H9 (cell line): ENCODE data around the gene KCNS3. TPM values are rescaled to one million over a fixed set of nuclear protein-coding genes. Genes with fewer than 3 reads are reported as not detected.

ENCODE experiments used
- DNase-seq: peaks from one replicate; pipeline ENCODE4 v3.0.0-alpha.2; 2017
- H2AFZ ChIP-seq: one replicate; pipeline ENCODE4 v1.6.1; 2013; ENCODE audit warnings: mild to moderate bottlenecking, low read length, control low read depth, moderate library complexity
- H2AK5ac ChIP-seq: 2 replicates; pipeline ENCODE4 v1.6.1; 2013; ENCODE audit warnings: low read length, control low read depth, mixed read lengths; ENCODE audit not compliant: insufficient read length
- H2BK120ac ChIP-seq: one replicate; pipeline ENCODE4 v1.6.1; 2013; ENCODE audit warnings: low read depth, mild to moderate bottlenecking, low read length, control low read depth, inconsistent platforms; ENCODE audit not compliant: poor library complexity, severe bottlenecking
- H2BK12ac ChIP-seq: 2 replicates; pipeline ENCODE4 v1.6.1; 2013; ENCODE audit warnings: low read length, control low read depth, mixed read lengths, low read depth; ENCODE audit not compliant: insufficient read length
- H2BK15ac ChIP-seq: 2 replicates; pipeline ENCODE4 v1.6.1; 2013; ENCODE audit warnings: low read depth, low read length, control low read depth
- H2BK20ac ChIP-seq: one replicate; pipeline ENCODE4 v1.6.1; 2013; ENCODE audit warnings: low read depth, mild to moderate bottlenecking, low read length, control low read depth, inconsistent platforms; ENCODE audit not compliant: poor library complexity, severe bottlenecking
- H2BK5ac ChIP-seq: 2 replicates; pipeline ENCODE4 v1.6.1; 2013; ENCODE audit warnings: low read length, control low read depth, mixed read lengths; ENCODE audit not compliant: insufficient read length
- H3K14ac ChIP-seq: 2 replicates; pipeline ENCODE4 v1.6.1; 2013; ENCODE audit warnings: low read length, control low read depth; ENCODE audit not compliant: insufficient read depth
- H3K18ac ChIP-seq: 2 replicates; pipeline ENCODE4 v1.6.1; 2013; ENCODE audit warnings: low read depth, mild to moderate bottlenecking, mixed read lengths, low read length, control low read depth; ENCODE audit not compliant: insufficient read length
- H3K23ac ChIP-seq: 2 replicates; pipeline ENCODE4 v1.6.1; 2013; ENCODE audit warnings: low read length, control low read depth, mixed read lengths, low read depth; ENCODE audit not compliant: insufficient read length
- H3K23me2 ChIP-seq: 2 replicates; pipeline ENCODE4 v1.6.1; 2013; ENCODE audit warnings: low read depth, mild to moderate bottlenecking, mixed read lengths, low read length, control low read depth; ENCODE audit not compliant: insufficient read length, poor library complexity, severe bottlenecking
- H3K27ac ChIP-seq: 2 replicates; pipeline ENCODE4 v1.5.1; 2013; ENCODE audit warnings: low read length, control low read depth, mixed read lengths, low read depth; ENCODE audit not compliant: insufficient read length
- H3K27me3 ChIP-seq: 2 replicates; pipeline ENCODE4 v1.6.1; 2013; ENCODE audit warnings: low read length, control low read depth, inconsistent platforms; ENCODE audit not compliant: insufficient read depth
- H3K4ac ChIP-seq: 2 replicates; pipeline ENCODE4 v1.6.1; 2013; ENCODE audit warnings: low read depth, mild to moderate bottlenecking, control low read depth, inconsistent platforms, low read length, moderate library complexity
- H3K4me1 ChIP-seq: 2 replicates; pipeline ENCODE4 v1.6.1; 2013; ENCODE audit warnings: low read length, control low read depth, inconsistent platforms; ENCODE audit not compliant: insufficient read depth
- H3K4me2 ChIP-seq: 2 replicates; pipeline ENCODE4 v1.6.1; 2013; ENCODE audit warnings: low read length, control low read depth, mixed read lengths; ENCODE audit not compliant: insufficient read length, insufficient read depth
- H3K56ac ChIP-seq: 2 replicates; pipeline ENCODE4 v1.6.1; 2013; ENCODE audit warnings: low read depth, mild to moderate bottlenecking, mixed read lengths, low read length, control low read depth; ENCODE audit not compliant: insufficient read length
- H3K79me1 ChIP-seq: 2 replicates; pipeline ENCODE4 v1.6.1; 2013; ENCODE audit warnings: low read depth, mild to moderate bottlenecking, moderate library complexity, low read length, control low read depth, inconsistent platforms; ENCODE audit not compliant: insufficient read depth, poor library complexity, severe bottlenecking
- H3K79me2 ChIP-seq: 2 replicates; pipeline ENCODE4 v1.6.1; 2013; ENCODE audit warnings: low read length, control low read depth, inconsistent platforms; ENCODE audit not compliant: insufficient read depth
- H3K9ac ChIP-seq: 2 replicates; pipeline ENCODE4 v1.6.1; 2013; ENCODE audit warnings: low read length, control low read depth, mixed read lengths; ENCODE audit not compliant: insufficient read length; ENCODE audit errors: extremely low read depth
- H3K9me3 ChIP-seq: one replicate; pipeline ENCODE4 v1.6.1; 2013; ENCODE audit warnings: low read depth, low read length, inconsistent platforms; ENCODE audit not compliant: control insufficient read depth
- H3T11ph ChIP-seq: one replicate; pipeline ENCODE4 v1.6.1; 2013; ENCODE audit warnings: mild to moderate bottlenecking, low read length, control low read depth, inconsistent platforms
- H4K20me1 ChIP-seq: one replicate; pipeline ENCODE4 v1.6.1; 2013; ENCODE audit not compliant: control insufficient read depth, insufficient read length, insufficient read depth
- H4K5ac ChIP-seq: 2 replicates; pipeline ENCODE4 v1.6.1; 2013; ENCODE audit warnings: low read depth, mild to moderate bottlenecking, mixed read lengths, low read length, control low read depth; ENCODE audit not compliant: insufficient read length
- H4K8ac ChIP-seq: replicated peaks from 2 replicates; pipeline ENCODE4 v1.6.1; 2013; ENCODE audit warnings: low read length, control low read depth, mixed read lengths, low read depth; ENCODE audit not compliant: insufficient read length
- H4K91ac ChIP-seq: 2 replicates; pipeline ENCODE4 v1.6.1; 2013; ENCODE audit warnings: low read depth, mild to moderate bottlenecking, moderate library complexity, mixed read lengths, low read length, control low read depth; ENCODE audit not compliant: insufficient read length
- H3K27ac Mint-ChIP-seq, 3 experiments: 2 replicates in 2 of 3; 3 replicates in 1 of 3; pipeline ENCODE4 v1.8.0; 2020 to 2021; ENCODE audit warnings: mixed read lengths in 3 of 3, mild to moderate bottlenecking in 1 of 3, moderate library complexity in 1 of 3
- H3K27me3 Mint-ChIP-seq: 2 replicates; pipeline ENCODE4 v1.8.0; 2021; ENCODE audit warnings: low read depth, mild to moderate bottlenecking, moderate library complexity, mixed read lengths
- H3K36me3 Mint-ChIP-seq, 3 experiments: 2 replicates in 2 of 3; 3 replicates in 1 of 3; pipeline ENCODE4 v1.8.0; 2020 to 2021; ENCODE audit warnings: low read depth in 3 of 3, mixed read lengths in 3 of 3; ENCODE audit not compliant: insufficient read depth in 1 of 3
- H3K4me1 Mint-ChIP-seq, 2 experiments: 2 replicates each; pipeline ENCODE4 v1.8.0; 2020; ENCODE audit warnings: mixed read lengths in 2 of 2
- H3K4me3 Mint-ChIP-seq, 2 experiments: 2 replicates in 1 of 2; 3 replicates in 1 of 2; pipeline ENCODE4 v1.8.0; 2020 to 2021; ENCODE audit warnings: mild to moderate bottlenecking in 2 of 2, mixed read lengths in 2 of 2, moderate library complexity in 1 of 2
- H3K9me3 Mint-ChIP-seq, 2 experiments: 2 replicates in 1 of 2; 3 replicates in 1 of 2; pipeline ENCODE4 v1.8.0; 2020; ENCODE audit warnings: mild to moderate bottlenecking in 2 of 2, mixed read lengths in 2 of 2, moderate library complexity in 1 of 2
- CTCF ChIP-seq: fragments of 200-600 bp; sonication (generic); conservative IDR thresholded peaks from 3 replicates; pipeline ENCODE4 v1.8.0; 2021; ENCODE audit warnings: antibody characterized with exemption, mild to moderate bottlenecking
- WGBS: extraction: QIAGEN DNeasy Blood & Tissue Kit; methylation state at CpG from one replicate; pipeline ENCODE4 v1.1.7; 2013; ENCODE audit warnings: missing lambda C conversion rate, low lambda C conversion rate, mixed read lengths; ENCODE audit not compliant: insufficient read length; ENCODE audit errors: extremely low coverage; 5-methylcytosine and 5-hydroxymethylcytosine counted together
- total RNA-seq: library from RNA; stranded (reverse); gene quantifications from 2 replicates; pipeline ENCODE4 v1.2.1, GENCODE V29; 2021

Gene KCNS3
- total RNA-seq, 1 experiment from 2014 or later: 8.0 TPM

- Mint-ChIP-seq H3K9me3 (no peaks in the 10 kb centered on the region), H3K4me1 (no peaks in the 10 kb centered on the region), H3K4me3 (no peak overlapping the region), H3K27ac (no peak overlapping the region; a peak in 1 of 7 replicates), H3K36me3 (no peaks in the 10 kb centered on the region), H3K27me3 (peaks cover 16% of the 10 kb centered on the region)
- Histone ChIP-seq H3K9ac (no peak overlapping the region), H2BK12ac (no peak overlapping the region), H2AK5ac (no peak overlapping the region), H3K4me1 (no peaks in the 10 kb centered on the region), H2BK5ac (no peak overlapping the region), H3K4ac (no peak overlapping the region), H2BK120ac (no peak overlapping the region), H3K9me3 (no peaks in the 10 kb centered on the region), H2AFZ (no peak overlapping the region), H4K5ac (no peak overlapping the region), H4K91ac (no peak overlapping the region), H3K79me2 (no peaks in the 10 kb centered on the region), H3K79me1 (no peaks in the 10 kb centered on the region), H4K20me1 (no peaks in the 10 kb centered on the region), H3K23me2 (no peaks in the 10 kb centered on the region), H3K27ac (no peak overlapping the region), H3K56ac (no peak overlapping the region), H2BK15ac (no peak overlapping the region), H3K18ac (no peak overlapping the region), H2BK20ac (no peak overlapping the region), H3K23ac (no peak overlapping the region), H4K8ac (no peak overlapping the region), H3K27me3 (no peaks in the 10 kb centered on the region), H3T11ph (no peak overlapping the region), H3K14ac (no peak overlapping the region; the same call in 1 of the 2 replicates), H3K4me2 (no peak overlapping the region)
- WGBS: no CpG with 5 or more reads among the region's 5 CpGs
- TF ChIP-seq CTCF: no peak
- DNase-seq: no peak
Measured at GRCh38 chr2:17869128-17869527, 9.3 kb upstream of the KCNS3 start.
